HG03558 (cell line): ENCODE data around the gene XXYLT1.

Source experiments
- ATAC-seq: cut with Tn5 transposase; IDR thresholded peaks from one replicate; pipeline ENCODE4 v1.9.1; 2021; ENCODE audit warnings: moderate number of reproducible peaks; ENCODE audit not compliant: unreplicated experiment; ENCODE audit errors: extremely low read depth

Gene XXYLT1

DNA sequence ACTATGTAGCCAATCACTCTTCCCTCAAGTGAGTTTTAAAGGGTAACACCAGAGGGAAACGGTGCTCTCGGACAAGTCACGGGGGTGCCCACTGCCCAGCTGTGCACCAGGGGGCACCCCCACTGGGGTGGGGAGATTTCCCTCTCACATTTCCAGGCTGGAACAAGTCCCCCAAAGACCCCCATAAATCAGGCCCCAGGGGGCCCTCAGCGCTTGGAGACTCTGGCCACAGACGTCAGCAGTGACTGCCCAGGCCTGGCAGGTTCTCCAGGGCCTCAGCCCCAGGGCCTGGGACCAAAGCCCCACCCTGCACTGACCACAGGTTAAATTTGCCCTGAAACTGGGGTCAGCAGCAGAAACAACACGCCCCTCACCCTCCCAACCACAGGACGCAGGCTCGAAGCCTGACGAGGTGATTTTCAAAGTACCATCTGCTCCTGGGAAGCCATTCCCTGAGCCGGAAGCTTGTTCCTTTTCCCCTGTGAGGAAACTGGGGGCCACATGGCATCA, 17.0 kb downstream of the XXYLT1 start:
- no peak for ATAC-seq

DNA sequence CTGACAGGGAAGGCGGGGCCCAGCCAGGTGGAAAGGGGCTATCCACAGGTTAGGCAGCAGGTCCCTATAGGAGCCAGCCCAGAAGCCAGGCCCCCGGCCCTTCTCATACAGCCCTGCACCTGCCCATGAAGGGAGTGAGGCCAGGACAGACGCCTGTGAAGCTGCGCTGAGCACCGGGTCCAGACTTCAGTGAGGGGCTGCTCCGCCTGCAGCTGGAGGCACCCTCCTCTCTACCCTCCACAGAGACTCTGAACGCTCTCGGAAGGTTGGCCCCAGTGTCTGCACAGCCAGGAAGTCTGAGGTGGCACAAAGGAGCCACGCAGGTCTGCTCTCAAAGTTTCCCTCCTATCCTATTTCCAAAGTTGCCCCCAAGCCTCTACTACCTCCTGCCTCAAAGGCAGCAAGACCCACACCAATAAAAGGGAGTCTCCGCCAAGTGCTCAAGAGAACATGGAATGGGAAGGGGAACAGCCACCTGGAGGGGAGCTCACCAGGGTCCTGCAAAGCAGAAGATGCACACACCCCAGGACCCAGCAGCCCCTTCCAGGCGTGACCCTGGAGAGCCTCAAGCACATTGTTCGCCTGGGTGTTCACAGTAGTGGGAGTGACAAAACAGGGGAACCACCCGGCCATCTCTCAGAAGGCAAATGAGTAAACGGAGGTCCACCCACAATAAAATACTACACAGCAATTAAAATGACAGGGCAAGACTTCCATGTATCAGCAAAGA, 19.5 kb downstream of the XXYLT1 start:
- ATAC-seq, result no peak

DNA sequence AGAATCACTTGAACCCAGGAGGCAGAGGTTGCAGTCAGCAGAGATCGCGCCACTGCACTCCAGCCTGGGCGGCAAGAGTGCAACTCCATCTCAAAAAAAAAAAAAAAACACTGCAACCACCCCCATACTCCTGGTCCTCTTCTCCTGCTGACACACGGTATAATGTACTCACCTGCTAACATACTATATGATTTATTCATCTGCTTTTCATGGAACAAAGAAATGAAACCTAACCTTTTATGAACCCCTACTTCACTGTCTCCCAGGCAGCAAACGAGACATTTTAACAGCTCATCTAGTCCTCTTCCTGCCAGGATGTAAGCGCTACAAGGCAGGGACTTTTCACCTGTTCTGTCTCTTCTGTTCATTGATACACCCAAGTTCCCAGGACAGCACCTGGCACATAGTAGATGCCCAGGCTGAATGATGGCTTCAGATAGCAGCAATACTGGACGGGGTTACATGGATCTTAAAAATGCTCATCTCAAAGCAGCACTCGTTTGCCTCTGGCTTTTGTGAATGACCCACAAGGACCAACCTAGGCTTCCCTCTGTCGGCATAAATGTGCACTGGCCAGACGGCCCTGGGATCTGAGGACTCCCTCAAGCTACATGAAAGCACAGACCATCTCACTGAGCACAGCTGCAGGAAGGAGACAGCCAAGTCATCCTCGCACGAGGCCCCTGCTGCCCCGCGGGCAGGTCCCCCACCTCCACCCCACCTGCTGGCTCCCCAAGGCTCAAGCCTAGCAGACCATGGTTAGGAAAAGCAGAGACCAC, 20.3 kb downstream of the XXYLT1 start:
- ATAC-seq, result no peak

DNA sequence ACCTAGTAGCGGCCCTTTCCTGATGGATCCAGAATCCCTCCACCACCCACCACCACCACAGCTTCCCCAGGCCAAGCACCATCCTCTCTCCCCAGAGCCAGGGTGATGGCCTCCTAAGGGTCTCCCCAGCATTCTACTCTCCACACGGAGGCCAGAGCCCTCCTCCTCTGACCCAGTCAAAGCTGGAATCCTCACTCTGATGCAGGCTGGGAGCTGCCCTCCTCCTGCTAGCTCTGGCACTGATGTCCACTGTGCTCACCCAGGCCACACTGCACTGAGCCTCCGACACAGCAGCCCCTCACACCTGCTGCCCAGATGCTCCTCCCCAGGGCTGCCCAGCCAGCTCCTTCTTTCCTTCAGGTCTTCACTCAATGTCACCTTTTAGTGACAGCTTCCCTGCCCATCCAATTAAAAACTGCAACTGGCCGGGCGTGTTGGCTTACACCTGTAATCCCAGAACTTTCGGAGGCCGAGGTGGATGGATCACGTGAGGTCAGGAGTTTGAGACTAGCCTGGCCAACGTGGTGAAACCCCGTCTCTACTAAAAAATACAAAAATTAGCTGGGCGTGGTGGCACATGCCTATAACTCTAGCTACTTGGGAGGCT, 21.0 kb downstream of the XXYLT1 start:
- no peak for ATAC-seq

DNA sequence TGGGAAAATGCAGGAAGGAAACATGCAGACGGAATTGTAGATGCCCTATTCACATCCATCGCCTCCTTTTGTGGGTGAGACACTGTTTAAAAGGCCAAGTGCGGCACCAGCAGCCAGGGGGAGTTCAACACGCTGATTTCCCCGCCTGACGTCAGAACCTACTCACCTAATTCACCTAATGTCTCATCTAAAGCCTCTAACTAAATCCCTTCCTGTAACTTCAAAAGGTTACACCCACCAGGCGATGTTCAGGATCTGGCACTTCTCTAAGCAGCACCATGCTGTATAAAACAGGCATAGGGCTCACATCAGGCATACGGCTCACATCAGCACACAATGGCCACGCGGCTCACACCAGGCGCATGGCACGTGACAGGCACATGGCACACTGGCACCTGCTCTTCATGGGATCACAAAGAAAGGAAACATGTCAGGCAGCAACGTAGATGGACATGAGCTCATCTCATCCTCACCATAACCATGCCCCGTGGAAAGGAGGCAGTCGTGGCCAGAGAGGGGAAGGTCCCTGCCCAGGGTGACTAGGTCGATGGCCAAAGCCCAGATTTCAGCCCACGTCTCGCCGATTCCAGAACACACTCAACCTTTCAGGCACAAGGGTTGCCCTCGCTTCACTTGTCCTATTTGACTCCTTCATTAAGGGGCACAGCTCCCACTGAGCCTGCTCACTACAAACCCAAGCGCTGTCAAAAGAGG, 21.7 kb downstream of the XXYLT1 start:
- no peak for ATAC-seq

DNA sequence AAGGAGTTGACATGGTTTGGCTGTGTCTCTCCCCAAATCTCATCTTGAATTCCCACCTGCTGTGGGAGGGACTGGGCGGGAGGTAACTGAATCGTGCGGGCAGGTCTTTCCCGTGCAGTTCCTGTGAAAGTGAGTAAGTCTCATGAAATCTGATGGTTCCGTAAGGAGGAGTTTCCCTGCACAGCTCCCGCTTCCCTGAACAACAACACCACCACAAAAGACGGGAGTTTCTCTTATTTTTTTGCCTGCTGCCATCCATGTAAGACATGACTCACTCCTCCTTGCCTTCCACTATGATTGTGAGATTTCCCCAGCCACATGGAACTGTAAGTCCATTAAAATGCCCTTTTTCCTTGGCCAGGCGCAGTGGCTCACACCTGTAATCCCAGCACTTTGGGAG, 22.7 kb downstream of the XXYLT1 start:
- no peak for ATAC-seq

DNA sequence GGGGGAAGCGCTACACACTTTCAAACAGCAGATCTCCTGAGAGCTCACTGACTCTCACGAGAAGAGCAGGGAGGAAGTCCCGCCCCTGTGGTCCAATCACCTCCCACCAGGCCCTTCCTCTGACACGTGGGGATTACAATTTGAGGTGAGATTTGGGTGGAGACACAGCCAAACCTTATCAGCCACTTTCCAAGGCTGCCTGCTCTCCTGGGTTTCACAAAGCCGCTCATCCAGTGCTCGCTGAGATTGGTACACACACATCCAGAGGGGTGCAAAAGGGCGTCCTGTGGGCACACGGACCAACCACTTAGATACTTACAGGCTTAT, 23.1 kb downstream of the XXYLT1 start:
- no peak for ATAC-seq

DNA sequence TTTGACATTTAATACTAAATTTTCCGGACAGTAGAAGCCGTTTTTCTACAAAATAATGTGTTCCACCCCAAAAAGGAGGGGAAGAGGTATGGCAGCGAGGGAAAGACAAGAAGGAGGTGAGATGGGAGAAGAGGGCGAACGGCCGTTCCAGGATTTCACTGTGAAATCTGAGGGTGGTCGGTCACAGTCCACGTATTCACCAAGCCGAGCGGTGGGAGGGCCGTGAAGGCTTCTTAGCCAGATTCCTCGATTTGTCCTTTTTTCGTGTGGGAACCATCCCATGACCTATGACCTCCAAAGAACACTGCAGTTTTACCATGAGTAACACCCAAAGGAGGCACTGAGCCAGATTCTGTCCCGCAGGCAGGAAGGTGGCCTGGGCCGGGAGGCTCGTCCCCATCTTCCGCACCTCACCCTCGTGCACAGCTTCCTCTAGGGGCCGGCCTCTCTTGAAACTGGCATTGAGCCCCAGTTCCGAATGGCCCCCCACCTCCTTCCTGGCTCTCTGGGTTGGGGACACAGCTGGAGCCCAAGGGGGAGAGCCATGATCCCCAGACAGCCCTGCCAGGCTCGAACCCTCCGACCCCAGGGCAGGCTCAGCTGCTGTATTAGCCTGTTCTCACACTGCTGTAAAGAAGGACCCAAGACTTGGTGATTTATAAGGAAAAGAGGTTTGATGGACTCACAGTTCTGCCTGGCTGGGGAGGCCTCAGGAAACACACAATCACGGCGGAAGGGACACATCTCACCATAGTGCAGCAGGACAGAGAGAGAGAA, 23.7 kb downstream of the XXYLT1 start:
- ATAC-seq, result no peak

DNA sequence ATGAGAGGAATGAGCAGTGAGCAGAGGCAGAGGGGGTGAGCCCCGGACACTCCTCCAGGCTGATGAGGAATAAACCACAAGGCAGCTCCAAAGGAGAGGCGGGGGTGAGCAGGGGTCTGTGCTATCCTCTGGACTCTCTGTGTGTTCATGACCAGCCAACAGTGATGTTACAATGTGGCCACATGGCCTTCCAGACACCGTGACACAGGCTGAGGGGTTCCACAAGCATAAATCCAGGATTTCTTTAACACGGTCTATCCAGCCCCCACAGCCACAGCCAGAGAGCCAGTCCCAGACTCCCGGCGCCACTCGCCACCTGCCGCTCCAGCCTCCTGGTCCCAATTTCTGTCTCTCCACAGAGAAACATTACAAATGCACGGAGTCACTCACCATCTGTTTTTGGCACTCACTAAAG, 24.4 kb downstream of the XXYLT1 start:
- ATAC-seq, result no peak

DNA sequence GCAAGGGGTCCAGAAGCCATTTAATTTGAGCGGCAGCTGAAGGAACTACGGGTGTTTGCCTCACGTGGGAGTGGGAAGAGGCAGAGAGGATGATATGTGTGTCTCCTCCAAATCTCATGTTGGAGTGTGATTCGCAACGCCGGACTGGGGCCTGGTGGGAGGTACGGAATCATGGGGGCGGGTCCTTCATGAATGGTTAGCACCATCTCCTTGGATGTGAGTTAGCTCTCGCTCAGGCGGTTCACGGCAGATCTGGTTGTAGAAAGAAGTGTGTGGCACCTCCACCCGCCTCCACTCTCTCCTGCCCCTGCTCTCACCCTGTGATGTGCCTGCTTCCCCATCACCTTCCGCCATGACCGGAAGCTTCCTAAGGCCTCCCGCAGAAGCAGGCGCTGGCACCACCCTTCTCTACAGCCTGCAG, 25.4 kb downstream of the XXYLT1 start:
- ATAC-seq, result no peak

DNA sequence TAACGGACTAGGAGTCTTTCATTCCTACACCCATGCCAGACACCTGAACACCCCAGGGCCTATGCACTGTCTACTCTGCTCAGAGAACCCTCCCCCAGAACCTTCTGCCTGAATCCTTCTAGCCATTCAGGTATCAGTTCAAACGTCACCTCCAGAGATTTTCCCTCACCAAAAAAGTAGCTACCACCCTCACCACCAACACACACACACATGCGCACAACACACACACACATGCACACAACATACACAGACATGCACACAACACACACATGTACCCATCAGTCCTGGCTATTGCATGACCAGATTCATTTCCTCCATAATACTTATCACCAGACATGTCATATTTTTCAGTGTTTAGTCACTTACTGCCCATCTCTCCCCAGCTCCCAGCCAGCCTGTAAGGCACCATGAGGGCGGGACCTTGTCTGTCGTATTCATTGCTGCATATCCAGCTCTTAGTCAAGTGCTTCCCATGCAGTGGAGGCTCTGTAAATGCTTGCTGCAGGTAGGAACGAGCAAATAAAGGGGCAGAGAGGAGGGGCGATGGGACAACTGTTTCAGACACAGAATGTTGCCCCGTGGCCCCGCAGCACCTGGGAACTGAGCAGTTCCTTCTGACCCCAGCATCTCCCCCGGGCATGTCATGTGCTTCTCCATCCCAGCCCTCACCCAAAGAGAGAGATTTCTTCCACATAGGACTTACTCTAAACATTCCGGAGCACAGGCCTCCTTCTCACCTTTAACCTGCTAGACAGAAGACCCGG, 29.2 kb downstream of the XXYLT1 start:
- no peak for ATAC-seq

DNA sequence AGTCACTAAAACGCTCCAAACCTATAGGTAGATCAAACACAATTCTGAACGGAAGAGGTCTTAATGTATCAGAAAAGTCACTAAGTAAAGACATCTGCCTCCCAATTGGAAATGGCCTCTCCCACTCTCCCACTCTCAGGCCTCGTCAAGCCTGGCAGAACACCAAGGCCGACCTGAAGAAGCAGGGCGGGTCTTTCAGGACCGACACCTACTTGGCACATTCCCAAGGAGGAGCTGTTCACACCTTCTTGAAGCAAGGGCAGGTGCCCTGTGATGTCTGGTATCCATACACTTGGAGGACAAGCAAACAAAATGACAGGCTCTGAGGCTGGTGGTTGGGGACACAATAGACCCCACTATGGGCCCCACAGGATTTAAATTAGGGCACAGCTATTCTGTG, 30.0 kb downstream of the XXYLT1 start:
- no peak for ATAC-seq

DNA sequence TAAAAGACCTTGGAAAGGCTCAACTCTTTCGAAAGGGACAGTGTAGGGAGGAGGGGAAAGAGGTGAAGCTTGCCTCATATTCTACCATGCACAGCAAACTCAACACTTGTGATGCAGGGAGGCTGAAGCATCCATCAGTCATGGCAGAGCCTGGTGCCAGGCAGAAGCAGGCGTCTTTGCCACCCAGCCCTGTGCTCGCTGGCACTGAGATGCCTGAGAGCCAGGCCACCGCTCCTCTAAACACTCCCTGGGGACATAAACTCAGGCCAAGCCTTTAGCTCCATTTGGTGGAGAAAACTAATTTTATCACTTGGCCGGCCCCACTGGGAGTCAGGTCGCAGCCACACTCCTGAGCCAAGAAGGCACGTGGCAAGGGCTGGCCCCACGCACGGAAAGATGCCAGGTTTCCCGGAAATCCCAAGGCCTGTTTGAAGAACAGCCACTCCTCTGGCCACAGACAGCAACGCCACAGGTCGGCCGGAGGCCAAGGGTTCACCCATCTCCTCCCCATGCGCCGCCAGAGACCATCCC, 30.7 kb downstream of the XXYLT1 start:
- no peak for ATAC-seq

DNA sequence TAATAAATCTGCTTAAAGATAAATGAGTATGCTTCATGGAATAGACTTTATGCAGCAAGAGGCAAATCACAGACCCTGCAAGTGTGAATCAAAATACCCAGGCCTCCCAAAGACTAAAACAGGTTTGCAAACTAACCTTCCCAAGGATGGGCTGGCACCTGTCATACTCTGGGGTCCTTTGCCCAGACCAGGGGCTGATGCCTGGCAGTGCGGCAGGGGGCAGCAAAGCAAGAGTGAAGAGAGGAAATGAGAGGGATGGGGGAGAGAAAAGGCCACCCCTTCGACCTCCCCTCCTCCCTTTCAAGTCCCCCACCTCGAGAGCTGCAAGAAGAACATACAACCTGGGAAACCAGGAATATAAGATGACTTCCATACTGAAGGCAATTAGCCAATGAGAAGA, 31.8 kb downstream of the XXYLT1 start:
- ATAC-seq, result no peak

DNA sequence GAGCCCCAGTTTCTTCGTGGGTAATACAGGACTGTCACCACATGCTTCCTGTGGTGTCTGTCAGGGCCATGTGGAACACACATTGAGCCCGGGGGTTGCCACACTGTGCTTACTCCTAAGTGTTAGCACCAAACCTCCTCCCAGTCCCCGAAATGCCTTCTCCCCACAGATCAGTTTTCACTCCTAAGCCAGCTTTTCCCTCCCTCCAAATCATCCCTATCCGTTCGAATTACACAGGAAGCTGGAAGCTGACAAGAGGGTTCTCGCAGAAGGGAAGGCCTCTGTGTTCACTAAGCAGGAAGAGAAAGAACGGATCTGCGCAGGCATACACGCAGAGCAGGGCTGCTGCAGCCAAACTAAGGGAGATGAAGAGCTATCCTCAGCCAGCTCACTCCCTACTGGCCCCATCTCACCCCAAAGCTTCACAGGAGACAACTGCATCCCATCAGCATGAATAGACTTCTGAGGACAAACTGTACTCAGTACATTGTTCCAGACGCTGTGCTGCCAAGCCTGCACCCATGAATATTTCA, 32.3 kb downstream of the XXYLT1 start:
- no peak for ATAC-seq

DNA sequence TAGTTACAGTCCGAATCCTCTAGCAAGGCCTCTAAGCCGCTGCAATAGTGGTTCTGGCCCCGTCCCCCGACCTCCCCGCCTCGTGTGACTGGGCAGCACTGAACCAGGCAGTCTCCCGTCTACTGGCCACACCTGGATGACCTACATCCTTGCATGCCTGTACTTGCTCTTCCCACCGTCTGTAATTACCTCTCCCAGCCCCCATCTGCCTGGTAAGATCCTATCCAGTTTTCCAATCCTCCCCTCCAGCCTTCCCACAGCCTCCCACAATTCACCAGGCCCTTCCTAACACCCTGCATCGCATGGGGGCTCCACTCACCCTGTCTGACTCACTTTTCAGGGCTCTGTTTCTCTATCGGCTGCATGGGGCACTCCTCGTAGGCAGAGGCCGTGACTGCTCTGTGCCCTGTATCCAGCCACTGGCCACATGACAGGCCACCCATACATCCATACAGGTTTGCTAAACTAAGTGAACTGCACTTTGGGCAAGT, 32.8 kb downstream of the XXYLT1 start:
- ATAC-seq, result no peak

DNA sequence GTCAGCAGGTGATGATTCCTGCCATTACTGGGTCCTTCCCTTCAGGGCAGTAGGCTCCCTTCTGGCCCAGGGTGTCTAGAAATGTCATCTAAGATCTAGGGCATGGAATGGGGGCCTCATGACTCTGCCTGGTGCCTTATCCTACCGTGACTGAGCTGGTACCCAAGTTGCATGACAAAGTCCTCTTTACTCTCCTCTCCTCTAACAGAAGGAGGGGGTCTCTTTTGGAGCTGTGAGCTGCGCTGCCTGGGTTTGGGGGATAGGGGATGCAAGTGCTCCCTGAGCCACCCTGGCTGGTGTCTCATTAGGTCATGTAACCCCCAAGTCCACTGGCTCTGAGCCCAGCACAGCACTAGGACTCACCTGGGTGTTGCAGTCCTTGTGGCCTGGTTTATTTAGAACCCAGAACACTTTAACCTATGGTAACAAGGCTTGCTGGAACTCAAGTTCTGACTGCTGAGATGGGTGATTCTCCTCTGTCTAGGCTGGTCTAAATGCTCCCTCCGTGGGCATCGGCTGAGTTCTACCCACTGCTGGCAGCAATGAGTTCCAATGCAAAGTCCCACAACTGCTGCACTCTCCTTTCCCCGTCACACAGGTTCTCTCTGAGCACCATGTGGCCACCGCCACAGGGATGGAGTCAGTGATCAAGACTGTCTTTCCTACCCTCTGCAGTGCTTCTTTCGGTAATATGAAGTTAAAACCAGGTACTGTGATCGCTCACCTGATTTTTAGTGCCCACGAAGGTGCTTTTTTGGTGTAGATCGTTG, 34.0 kb downstream of the XXYLT1 start:
- ATAC-seq, result no peak
